GM19438 (cell line): ENCODE measurements around the gene BTBD17.
"Not testable (repeated sequence)": the region's sequence is repeated elsewhere in the genome, so short reads cannot be mapped to it uniquely, and the experiment has no call there.

Experiments used
- ATAC-seq: cut with Tn5 transposase; IDR thresholded peaks from one replicate; pipeline ENCODE4 v1.9.1; 2021; ENCODE audit warnings: low read depth; ENCODE audit not compliant: unreplicated experiment

Gene BTBD17, protein sequence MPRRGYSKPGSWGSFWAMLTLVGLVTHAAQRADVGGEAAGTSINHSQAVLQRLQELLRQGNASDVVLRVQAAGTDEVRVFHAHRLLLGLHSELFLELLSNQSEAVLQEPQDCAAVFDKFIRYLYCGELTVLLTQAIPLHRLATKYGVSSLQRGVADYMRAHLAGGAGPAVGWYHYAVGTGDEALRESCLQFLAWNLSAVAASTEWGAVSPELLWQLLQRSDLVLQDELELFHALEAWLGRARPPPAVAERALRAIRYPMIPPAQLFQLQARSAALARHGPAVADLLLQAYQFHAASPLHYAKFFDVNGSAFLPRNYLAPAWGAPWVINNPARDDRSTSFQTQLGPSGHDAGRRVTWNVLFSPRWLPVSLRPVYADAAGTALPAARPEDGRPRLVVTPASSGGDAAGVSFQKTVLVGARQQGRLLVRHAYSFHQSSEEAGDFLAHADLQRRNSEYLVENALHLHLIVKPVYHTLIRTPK

DNA sequence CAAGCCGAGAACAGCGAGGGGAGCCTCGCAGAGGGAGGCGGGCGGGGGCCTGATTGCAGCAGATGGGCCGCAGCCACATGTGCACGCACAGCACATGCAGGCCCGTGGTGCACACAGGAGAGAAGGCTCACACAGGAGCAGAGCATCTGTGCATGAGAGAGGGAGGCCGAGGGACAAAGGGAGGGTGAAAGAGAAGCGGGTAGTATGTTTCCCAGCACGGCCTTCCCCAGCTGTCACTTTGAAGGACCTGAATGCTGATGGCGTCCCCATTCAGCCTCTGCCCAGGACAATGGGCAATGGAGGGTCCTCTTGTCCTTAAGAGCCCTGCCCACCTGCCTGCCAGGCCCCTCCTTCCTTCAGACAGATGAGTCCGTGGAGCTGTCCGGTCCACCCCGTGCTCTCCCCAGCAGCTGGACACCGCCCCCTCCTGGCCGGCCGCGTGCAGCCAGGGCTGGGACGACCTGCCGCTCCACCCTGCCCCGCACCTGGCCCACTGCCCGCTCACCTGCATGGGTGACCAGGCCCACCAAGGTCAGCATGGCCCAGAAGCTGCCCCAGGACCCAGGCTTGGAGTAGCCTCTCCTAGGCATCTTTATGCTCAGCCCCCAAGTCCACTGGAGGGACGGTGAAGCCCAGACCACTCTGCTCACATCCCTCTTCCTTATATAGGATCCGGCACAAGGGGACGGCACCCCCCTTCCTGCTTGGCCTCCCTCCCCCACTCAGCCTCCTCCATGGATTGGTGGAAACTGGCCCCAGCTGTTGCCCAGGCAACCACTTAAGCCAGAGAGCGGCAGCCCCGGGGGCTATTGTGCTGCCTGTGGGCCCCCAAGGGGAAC lies at the start of gene BTBD17:
BTBD17 (minus strand) TSS at position 639 of the 839 bp plus-strand sequence; CDS start at position 590, 49 bp downstream.
- no peak for ATAC-seq

DNA sequence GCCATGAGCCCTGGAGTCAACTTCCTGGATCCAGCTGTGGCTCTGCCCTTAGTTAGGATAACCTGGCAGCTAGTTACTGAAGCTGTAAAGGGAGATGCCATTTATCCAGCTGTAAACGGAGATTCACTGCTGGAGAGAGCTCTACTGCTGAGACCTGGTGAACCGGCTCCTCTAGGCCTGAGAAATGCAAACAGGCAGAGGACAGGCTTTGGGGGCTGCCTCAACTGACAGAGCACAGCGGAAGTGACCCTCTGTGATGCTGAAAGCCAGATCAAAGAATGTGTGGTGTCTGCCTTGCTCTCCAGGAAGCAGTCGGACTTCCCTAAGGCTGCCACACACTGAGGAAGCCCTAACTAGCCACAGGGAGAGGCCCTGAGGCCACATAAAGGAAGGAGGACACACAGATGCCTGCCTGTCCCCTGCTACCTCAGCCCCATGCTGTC lies 48.4 kb upstream of the BTBD17 start:
- ATAC-seq, result no peak

DNA sequence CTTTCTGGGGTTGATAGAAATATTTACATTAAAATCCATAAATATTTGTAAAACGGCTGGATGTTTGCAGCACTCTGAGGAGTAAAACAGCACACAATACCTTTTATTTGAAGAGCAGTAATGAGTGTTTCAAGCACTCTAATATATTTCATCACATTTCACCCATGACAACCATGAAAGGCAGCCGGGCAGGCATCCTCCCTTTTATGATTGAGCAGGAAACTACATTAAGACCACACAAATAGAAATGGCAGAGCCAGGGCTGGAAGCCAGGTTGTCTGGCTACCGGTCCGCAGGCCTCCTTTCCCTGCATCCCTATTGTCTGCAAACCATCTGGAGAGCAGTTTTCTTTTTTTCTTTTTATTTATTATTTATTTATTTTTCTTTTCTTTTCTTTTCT lies 47.1 kb upstream of the BTBD17 start:
- no peak for ATAC-seq

DNA sequence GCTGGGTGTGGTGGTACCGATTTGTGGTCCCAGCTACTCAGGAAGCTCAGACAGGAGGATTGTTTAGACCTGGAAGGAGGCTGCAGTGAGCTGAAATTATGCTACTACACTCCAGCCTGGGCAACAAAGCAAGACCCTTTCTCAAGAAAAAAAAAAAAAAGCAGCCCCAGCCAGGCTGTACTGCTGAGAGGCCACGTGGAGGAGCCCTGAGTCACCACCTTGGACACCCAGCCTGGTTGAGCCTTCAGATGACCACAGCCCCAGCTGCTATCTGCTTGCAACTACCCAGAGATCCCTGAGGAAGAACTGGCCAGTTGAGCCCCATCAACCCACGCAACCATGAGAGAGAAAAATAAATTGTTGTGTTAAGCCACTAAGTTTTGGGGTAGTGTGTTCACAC lies 46.6 kb upstream of the BTBD17 start:
- no peak for ATAC-seq

GRCh38 chr17:74407384-74407783 lies 45.7 kb upstream of the BTBD17 start:
- ATAC-seq, result no peak

- ATAC-seq, result not testable (repeated sequence)
Measured at GRCh38 chr17:74405311-74405710, 43.6 kb upstream of the BTBD17 start.

DNA sequence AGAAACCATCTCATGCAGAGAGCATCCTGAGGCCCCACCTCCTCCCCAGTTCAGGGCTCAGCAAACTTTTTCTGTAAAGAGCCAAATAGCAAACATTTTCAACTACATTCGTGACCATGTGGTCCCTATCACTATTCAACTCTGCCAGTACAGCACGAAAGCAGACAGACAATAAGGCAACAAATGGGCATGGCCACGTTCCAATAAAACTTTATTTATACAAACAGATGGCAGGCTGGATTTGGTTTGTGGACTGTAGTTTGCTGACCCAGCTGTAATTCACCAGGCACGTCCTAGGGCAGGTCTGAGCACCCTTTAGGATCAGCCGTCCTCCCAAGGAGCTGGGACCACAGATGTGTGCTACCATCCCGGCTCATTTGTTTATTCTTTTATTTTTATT lies 43.1 kb upstream of the BTBD17 start:
- no peak for ATAC-seq

- ATAC-seq, result no peak
Measured at GRCh38 chr17:74404218-74404617, 42.5 kb upstream of the BTBD17 start.

GRCh38 chr17:74403512-74404137 lies 42.0 kb upstream of the BTBD17 start:
- no peak for ATAC-seq

- ATAC-seq, result no peak
Measured at GRCh38 chr17:74402048-74402447, 40.4 kb upstream of the BTBD17 start.

DNA sequence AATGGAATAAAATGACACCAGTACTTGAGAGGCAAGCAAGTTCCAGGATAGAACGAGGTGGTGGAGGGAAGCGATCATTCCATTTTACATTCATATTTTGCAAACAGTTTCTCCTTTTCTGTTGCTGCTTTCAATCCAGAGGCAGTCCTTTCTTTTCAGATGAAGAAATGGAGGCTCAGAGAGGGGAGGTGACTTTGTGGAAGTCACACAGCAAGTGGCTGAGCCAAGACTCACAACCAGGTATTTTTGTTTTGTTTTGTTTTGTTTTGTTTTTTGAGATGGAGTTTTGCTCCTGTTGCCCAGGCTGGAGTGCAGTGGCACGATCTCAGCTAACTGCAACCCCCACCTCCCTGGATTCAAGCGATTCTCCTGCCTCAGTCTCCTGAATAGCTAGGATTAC lies 34.9 kb upstream of the BTBD17 start:
- ATAC-seq, result no peak

DNA sequence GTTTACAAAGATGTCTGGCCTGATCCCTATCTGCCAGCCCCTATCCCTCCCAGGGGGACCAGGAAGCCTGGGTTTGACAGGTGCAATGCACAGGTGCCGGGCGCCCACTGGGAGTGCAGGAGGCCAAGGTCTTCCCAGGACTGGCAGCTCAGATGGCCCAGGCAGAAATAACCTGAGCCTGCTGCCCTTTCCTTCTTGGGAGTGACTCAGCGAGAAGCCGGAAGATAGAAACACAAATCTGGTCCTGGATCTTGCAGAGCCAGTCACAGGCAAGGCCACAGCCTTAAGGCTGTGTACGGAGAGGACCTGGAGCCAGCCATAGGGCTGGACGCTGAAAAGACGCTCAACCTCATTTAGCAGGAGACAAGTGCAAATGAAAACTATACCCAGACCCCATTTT lies 33.3 kb upstream of the BTBD17 start:
- no peak for ATAC-seq

DNA sequence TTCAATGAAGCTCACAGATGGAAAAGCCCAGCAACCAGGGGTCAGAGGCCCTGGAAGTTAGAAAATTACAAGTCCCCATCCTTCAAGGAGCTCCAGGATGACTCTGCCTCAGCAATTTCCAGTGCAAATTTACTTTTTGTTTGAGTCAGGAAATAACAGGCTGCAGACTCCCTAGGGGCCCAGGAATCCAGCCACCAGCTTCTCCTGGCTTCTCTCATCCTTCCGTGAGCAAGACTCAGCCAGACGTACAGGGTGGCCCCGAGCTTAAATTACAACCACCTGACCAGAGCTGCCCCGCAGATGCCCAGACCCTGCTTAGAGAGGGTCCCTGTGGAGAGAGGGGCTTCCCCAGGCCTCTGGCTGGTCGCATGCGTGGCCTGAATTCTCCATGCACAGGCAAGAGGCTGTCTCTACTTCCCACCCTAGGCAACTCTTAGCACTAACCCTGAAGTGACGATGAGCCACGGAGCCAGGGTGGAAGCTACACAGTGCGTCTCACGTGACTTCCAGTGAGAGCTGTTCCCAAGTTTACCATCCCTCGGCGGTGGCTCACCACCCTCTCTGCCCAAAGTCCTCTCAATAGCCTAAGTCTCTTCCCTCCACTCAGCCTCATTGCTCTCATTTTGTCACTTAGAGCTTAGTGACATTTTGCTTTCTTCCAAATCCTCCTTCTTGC lies 32.7 kb upstream of the BTBD17 start:
- ATAC-seq, result no peak

DNA sequence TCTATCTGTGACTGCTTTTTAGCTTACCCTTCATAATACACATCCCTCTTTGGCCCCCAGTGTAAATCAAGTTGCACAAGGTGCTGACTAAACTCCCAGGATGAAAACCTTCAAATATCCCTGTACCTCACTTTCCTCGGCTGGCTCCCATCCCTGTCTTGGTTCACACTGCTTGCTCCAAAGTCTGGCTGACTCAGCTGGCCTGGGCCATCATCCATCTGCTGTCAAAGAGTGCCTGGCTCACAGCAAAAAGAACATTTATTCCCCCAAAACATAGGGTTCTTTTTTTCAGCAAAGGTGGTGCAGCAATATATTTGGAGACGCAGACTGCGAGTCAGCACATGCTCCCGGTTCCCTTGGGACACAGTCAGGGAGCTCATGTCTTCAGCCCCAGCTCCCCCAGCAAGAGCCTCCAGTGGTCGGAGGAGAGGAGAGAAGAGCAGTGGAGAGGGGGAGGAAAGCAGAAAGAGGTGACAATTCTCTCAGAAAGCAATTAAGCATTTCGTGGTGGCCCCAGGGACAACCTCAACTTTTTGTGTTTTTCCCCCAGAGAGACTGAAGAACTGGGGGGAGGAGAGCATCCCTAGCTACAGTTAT lies 31.8 kb upstream of the BTBD17 start:
- no peak for ATAC-seq

DNA sequence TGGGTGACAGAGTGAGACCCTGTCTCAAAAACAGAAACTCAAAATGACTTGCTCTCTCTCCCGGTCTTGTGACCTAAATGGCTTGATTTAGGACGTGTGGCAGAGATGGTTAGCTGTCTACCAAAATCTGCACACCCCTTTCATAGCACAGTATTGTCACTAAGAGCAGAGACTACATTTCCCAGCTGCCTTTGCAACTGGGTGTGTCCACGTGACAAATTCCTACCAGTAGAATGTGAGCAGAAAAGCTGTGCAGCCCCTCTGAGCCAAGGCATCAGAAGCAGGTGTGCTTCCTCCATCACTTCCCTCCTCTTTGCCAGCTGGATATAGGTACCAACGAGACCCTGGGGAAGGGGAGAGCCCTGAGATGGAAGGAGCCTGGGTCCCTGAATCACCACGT lies 31.2 kb upstream of the BTBD17 start:
- no peak for ATAC-seq

DNA sequence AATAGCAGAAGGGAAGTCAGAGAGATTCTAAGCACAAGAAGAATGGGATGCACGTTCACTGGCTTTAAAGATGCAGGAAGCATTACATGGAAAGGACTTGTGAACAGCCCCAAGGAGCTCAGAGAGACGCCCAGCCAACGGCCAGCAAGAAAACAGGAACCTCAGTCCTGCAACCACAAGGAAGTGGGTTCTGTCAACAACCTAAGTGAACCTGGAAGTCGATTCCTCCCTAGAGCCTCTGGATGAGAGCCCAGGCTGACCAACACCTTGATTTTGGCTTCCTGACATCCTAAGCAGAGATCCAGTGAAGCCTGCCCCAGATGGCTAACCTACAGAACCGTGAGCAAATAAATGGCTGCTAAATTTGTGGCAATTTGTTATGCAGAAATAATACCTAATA lies 30.1 kb upstream of the BTBD17 start:
- no peak for ATAC-seq

DNA sequence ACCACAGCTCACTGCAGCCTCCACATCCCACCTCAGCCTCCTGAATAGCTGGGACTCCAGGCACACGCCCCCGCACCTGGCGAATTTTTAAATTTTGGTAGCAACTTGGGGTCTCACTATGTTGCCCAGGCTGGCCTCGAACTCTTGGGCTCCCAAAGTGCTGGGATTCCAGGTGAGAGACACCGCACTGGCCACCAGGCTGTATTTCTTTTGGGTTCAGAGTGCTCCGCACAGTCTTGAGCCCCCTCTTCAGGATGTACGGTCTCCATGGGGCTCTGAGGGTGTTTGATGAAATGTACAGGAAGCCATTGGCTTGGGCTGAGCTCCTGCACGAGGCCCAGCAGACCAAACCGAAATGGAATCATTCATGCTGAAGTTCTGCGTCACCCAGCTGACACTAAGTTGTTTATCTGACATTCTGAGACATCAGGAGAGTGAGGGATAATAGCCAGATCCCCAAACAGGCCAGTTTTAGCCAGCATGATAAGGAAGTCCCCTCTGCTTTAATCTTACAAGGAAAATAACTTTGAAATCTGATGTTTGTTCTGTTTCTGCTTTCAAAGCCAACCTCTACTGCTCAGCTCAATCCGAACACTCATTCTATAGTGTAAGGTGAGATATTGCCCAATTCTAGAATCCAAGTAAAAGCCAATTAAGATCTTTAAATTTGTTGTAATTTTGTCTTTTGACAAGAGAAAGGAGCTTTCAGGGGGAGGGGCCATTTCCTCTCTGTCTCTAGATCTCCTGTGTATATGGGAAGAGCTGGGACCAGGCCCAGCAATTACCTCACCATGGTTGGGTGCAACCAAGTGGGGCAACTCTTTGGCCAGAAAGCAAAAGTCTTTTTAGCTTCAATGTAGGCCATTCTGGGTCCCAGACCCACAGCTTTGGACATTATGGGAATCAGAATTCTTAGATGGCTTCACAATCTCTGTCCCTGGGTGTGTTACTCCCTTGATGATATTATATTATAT lies 29.3 kb upstream of the BTBD17 start:
- no peak for ATAC-seq

DNA sequence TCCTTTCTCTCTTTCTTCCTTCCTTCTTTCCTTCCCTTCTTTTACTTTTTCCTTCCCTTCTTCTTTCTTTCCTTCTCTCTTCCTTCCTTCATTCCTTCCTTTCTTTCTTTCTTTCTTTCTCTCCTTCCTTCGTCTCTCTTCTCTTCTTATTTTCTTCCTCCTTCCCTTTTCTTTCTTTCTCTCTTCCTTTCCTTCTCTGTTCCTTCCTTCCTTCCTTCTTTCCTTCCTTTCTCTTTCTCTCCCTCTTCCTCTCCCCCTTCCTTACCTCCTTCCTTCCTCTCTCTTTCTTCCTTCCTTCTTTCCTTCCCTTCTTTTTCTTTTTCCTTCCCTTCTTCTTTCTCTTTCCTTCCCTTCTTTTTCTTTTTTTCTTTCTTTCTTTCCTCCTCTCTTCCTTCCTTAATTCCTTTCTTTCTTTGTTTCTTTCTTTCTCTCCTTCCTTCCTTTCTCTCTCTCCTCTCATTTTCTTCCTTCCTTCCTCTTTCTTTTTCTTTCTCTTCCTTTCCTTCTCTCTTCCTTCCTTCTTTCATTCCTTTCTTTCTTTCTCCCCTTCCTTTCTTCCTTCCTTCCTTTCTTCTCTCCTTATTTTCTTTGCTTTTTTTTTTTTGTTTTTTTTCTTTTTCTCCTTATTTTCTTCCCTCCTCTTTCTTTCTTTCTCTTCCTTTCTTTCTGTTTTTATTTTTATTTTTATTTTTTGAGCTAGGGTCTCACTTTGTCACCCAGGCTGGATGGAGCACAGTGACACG lies 28.4 kb upstream of the BTBD17 start:
- ATAC-seq, result no peak
